ENCODE data around the gene WDR26.

GRCh38 chr1:224456637-224456953, 22.0 kb upstream of the WDR26 start:
- TF ChIP-seq CTCF (IDR thresholded peaks at IDR 0.05) (no peak), POLR2A (IDR thresholded peaks at IDR 0.05) (no peak)
